SK-N-SH (cell line): ENCODE data around the gene CLIC1. TPM values are rescaled to one million over a fixed set of nuclear protein-coding genes. Genes with fewer than 3 reads are reported as not detected.

Experiments used
- CTCF ChIA-PET: fragments of 300-600, 350-600 bp; formaldehyde crosslinking; extraction: SDS; loops from one replicate; lab custom pipeline; 2021; lab: Yijun Ruan, JAX
- POLR2A ChIA-PET: fragments of 350-600 bp; sonication (Branson Sonifier 250); formaldehyde crosslinking; extraction: SDS; loops from one replicate; lab custom pipeline; 2020; ENCODE audit warnings: antibody characterized with exemption, inconsistent platforms; lab: Yijun Ruan, JAX
- DNase-seq: peaks from one replicate; pipeline ENCODE4 v3.0.0; 2012
- H2AFZ ChIP-seq: fragments of 200-600 bp; sonication (generic); 2 replicates; pipeline ENCODE4 v1.8.1; 2016; ENCODE audit warnings: antibody characterized with exemption, mild to moderate bottlenecking, low read depth
- H3F3A ChIP-seq: fragments of 200-600 bp; sonication (generic); replicated peaks from 2 replicates; pipeline ENCODE3; 2016; ENCODE audit warnings: antibody characterized with exemption, mild to moderate bottlenecking; ENCODE audit not compliant: insufficient read depth
- H3K27ac ChIP-seq, 2 experiments: fragments of 200-500 bp in 1 of 2; fragments of 200-600 bp in 1 of 2; sonication (Bioruptor generic) in 1 of 2; sonication (generic), shearing (Covaris generic) in 1 of 2; 2 replicates each; pipeline versions ENCODE4 v1.5.1 to v1.6.1; 2014 to 2016; ENCODE audit warnings: low read depth in 2 of 2, inconsistent platforms in 1 of 2, low read length in 1 of 2, mild to moderate bottlenecking in 1 of 2, mixed read lengths in 1 of 2
- H3K27me3 ChIP-seq: fragments of 200-600 bp; sonication (generic), shearing (Covaris generic); 2 replicates; pipeline ENCODE4 v1.6.1; 2016; ENCODE audit warnings: mixed run types; ENCODE audit not compliant: insufficient read depth
- H3K36me3 ChIP-seq, 2 experiments: fragments of 200-500 bp in 1 of 2; fragments of 200-600 bp in 1 of 2; sonication (Bioruptor generic) in 1 of 2; sonication (generic) in 1 of 2; replicated peaks in 1 of 2; 2 replicates each; pipeline versions ENCODE3 to v1.5.1; 2014 to 2016; ENCODE audit warnings: low read length in 1 of 2, mild to moderate bottlenecking in 1 of 2; ENCODE audit not compliant: insufficient read depth in 2 of 2, control insufficient read depth in 1 of 2
- H3K4me1 ChIP-seq, 2 experiments: fragments of 200-500 bp in 1 of 2; fragments of 200-600 bp in 1 of 2; sonication (Bioruptor generic) in 1 of 2; sonication (generic), shearing (Covaris generic) in 1 of 2; 2 replicates each; pipeline versions ENCODE4 v1.5.1 to v1.6.1; 2014 to 2016; ENCODE audit warnings: low read depth in 1 of 2, low read length in 1 of 2, mixed run types in 1 of 2; ENCODE audit not compliant: insufficient read depth in 2 of 2, control insufficient read depth in 1 of 2
- H3K4me2 ChIP-seq: fragments of 200-600 bp; sonication (generic), shearing (Covaris generic); 2 replicates; pipeline ENCODE4 v1.6.1; 2017; ENCODE audit warnings: mixed run types
- H3K4me3 ChIP-seq, 2 experiments: fragments of 200-500 bp in 1 of 2; fragments of 200-600 bp in 1 of 2; sonication (Bioruptor generic) in 1 of 2; sonication (generic), shearing (Covaris generic) in 1 of 2; 2 replicates each; pipeline versions ENCODE4 v1.5.1 to v1.8.1; 2014 to 2016; ENCODE audit warnings: low read depth in 2 of 2, inconsistent platforms in 1 of 2, low read length in 1 of 2, mild to moderate bottlenecking in 1 of 2, mixed read lengths in 1 of 2, moderate library complexity in 1 of 2
- H3K79me2 ChIP-seq: fragments of 200-600 bp; sonication (generic); 2 replicates; pipeline ENCODE4 v1.8.1; 2017; ENCODE audit warnings: mild to moderate bottlenecking; ENCODE audit not compliant: insufficient read depth
- H3K9ac ChIP-seq: fragments of 200-600 bp; sonication (generic); 2 replicates; pipeline ENCODE4 v1.6.1; 2017; ENCODE audit warnings: mixed run types
- H3K9me2 ChIP-seq: fragments of 200-600 bp; sonication (generic); 2 replicates; pipeline ENCODE4 v1.6.1; 2017; ENCODE audit warnings: mixed run types
- H3K9me3 ChIP-seq: fragments of 200-600 bp; sonication (generic); 2 replicates; pipeline ENCODE4 v1.6.1; 2017; ENCODE audit warnings: mixed run types, mild to moderate bottlenecking, moderate library complexity
- H4K20me1 ChIP-seq: fragments of 200-600 bp; sonication (generic); 2 replicates; pipeline ENCODE4 v1.6.1; 2017; ENCODE audit warnings: mild to moderate bottlenecking, mixed run types; ENCODE audit not compliant: insufficient read depth
- CHD2 ChIP-seq: fragments of 150-350 bp; IDR thresholded peaks from 2 replicates; pipeline ENCODE4 v1.6.1; 2018; ENCODE audit warnings: low read length; ENCODE audit not compliant: partially characterized antibody
- ELF1 ChIP-seq: IDR thresholded peaks from 2 replicates; pipeline ENCODE4 v1.4.0; 2012
- EP300 ChIP-seq, 2 experiments: IDR thresholded peaks; 2 replicates each; pipeline versions ENCODE4 v1.4.0 to v1.6.1; 2012; ENCODE audit warnings: borderline replicate concordance in 1 of 2, low read depth in 1 of 2, low read length in 1 of 2
- EZH2phosphoT487 ChIP-seq: fragments of 200-600 bp; sonication (generic); IDR thresholded peaks from 2 replicates; pipeline ENCODE4 v1.6.1; 2017; ENCODE audit warnings: low read depth, mixed run types, mild to moderate bottlenecking, antibody characterized with exemption, moderate library complexity, borderline replicate concordance
- FOSL2 ChIP-seq: IDR thresholded peaks from 2 replicates; pipeline ENCODE4 v1.4.0; 2012; ENCODE audit warnings: low read depth, mild to moderate bottlenecking, moderate library complexity, borderline replicate concordance
- FOXM1 ChIP-seq: IDR thresholded peaks from 2 replicates; pipeline ENCODE4 v1.4.0; 2012; ENCODE audit warnings: low read depth, mild to moderate bottlenecking
- GABPA ChIP-seq: IDR thresholded peaks from 2 replicates; pipeline ENCODE4 v1.4.0; 2012; ENCODE audit warnings: low read depth, mild to moderate bottlenecking
- GATA2 ChIP-seq: sonication (generic); formaldehyde crosslinking; IDR thresholded peaks from 2 replicates; pipeline ENCODE4 v1.5.0; 2020; ENCODE audit warnings: mild to moderate bottlenecking, missing genetic modification reagents
- RFX5 ChIP-seq: IDR thresholded peaks from 2 replicates; pipeline ENCODE4 v1.6.1; 2012; ENCODE audit warnings: mild to moderate bottlenecking, improper control_type of control experiment, low read length
- RXRA ChIP-seq: IDR thresholded peaks from 2 replicates; pipeline ENCODE4 v1.4.0; 2012; ENCODE audit warnings: low read depth, mild to moderate bottlenecking, borderline replicate concordance
- TCF12 ChIP-seq: IDR thresholded peaks from 2 replicates; pipeline ENCODE4 v1.4.0; 2012
- TEAD4 ChIP-seq: IDR thresholded peaks from 2 replicates; pipeline ENCODE4 v1.4.0; 2012; ENCODE audit warnings: mild to moderate bottlenecking, borderline replicate concordance; ENCODE audit not compliant: insufficient read depth
- USF1 ChIP-seq: IDR thresholded peaks from 2 replicates; pipeline ENCODE4 v1.4.0; 2012; ENCODE audit warnings: low read depth, borderline replicate concordance
- USF2 ChIP-seq: fragments of 150-350 bp; IDR thresholded peaks from 2 replicates; pipeline ENCODE4 v1.6.1; 2017; ENCODE audit warnings: antibody characterized with exemption, low read length, low read depth, borderline replicate concordance
- WGBS: methylation state at CpG from one replicate; pipeline ENCODE4 v1.1.6; 2017; ENCODE audit warnings: low lambda C conversion rate; 5-methylcytosine and 5-hydroxymethylcytosine counted together
- polyA plus RNA-seq, 3 experiments: library from polyadenylated mRNA; depleted of rRNA; stranded (reverse); fragments of >200 nt; gene quantifications; 2 replicates each; pipeline ENCODE4 v1.2.3, GENCODE V29; 2012

Gene CLIC1
- polyA plus RNA-seq, 1 of the 3 experiments (the other 2 are of a cell fraction) = 520 TPM

GRCh38 chr6:31697555-31697954 is 38.8 kb downstream of the CLIC1 start:
- Histone ChIP-seq H3K27me3 (no peaks in the 10 kb centered on the region), H2AFZ (no peak overlapping the region), H3K27ac (no peak overlapping the region), H3F3A (no peaks in the 10 kb centered on the region), H3K9me2 (no peaks in the 10 kb centered on the region), H3K4me1 (peaks cover 0 to 15% of the 10 kb centered on the region in 2 experiments; a peak in 2 of 4 replicates), H3K79me2 (peaks cover 33% of the 10 kb centered on the region), H3K9ac (no peak overlapping the region), H3K4me2 (no peak overlapping the region), H3K36me3 (peaks cover 13 to 31% of the 10 kb centered on the region in 2 experiments), H3K9me3 (no peaks in the 10 kb centered on the region), H4K20me1 (no peaks in the 10 kb centered on the region), H3K4me3 (no peak overlapping the region)
- 71% methylated on average over 3 of the region's 3 CpGs for WGBS
- no peak for DNase-seq
- TF ChIP-seq CHD2 = no peak
- TF ChIP-seq FOSL2 = no peak
- TF ChIP-seq USF2 = no peak
- TF ChIP-seq RXRA = no peak
- TF ChIP-seq ELF1 = no peak
- CTCF ChIA-PET = interaction anchor here (0.7 kb wide), 1 partner anchor 201 kb away, joined by 3 read pairs; no protein-coding TSS in a partner anchor
- POLR2A ChIA-PET = no interaction called here

- CTCF ChIA-PET = interaction anchor here (0.6 to 4.5 kb wide), 7 partner anchors 9 to 147 kb away, joined by 3 to 29 read pairs (median 3); partner anchors contain the start of genes ATP6V1G2 and LY6G5C
- H3K79me2 ChIP-seq = no peaks in the 10 kb centered on the region
- POLR2A ChIA-PET = no interaction called here
- H3K27me3 ChIP-seq = no peaks in the 10 kb centered on the region
- TF ChIP-seq TCF12 (no peak), GABPA (no peak), RFX5 (no peak), CHD2 (no peak), GATA2 (CRISPR knock-in tag) (no peak), USF1 (no peak), EZH2phosphoT487 (no peak), FOXM1 (no peak), TEAD4 (no peak), EP300 (IDR thresholded peaks at IDR 0.05; ENCODE audit: borderline replicate concordance in 1 of 2, low read depth in 1 of 2, low read length in 1 of 2) (no peak)
- H4K20me1 ChIP-seq = no peaks in the 10 kb centered on the region
- no peak overlapping the region for H3K27ac ChIP-seq
- no peak overlapping the region for H3K9ac ChIP-seq
- H3K9me2 ChIP-seq = no peaks in the 10 kb centered on the region
- H3F3A ChIP-seq = no peaks in the 10 kb centered on the region
- DNase-seq = no peak
- no peak overlapping the region for H3K4me2 ChIP-seq
- H3K4me3 ChIP-seq = no peak overlapping the region
- no peak overlapping the region for H2AFZ ChIP-seq
- WGBS = 94% methylated on average over 5 of the region's 6 CpGs
- no peaks in the 10 kb centered on the region for H3K9me3 ChIP-seq
- H3K4me1 ChIP-seq = no peaks in the 10 kb centered on the region
- peaks cover 27 to 43% of the 10 kb centered on the region in 2 experiments for H3K36me3 ChIP-seq
Observed at GRCh38 chr6:31693535-31693934, 42.8 kb downstream of the CLIC1 start.
